ENCODE results near the gene PID1.

GRCh38 chr2:229033816-229034215 is 237.3 kb downstream of the PID1 start:
- TF ChIP-seq POLR2AphosphoS5 (IDR thresholded peaks at IDR 0.05; ENCODE audit: low read depth, low read length) (no peak), TAF1 (IDR thresholded peaks at IDR 0.05; ENCODE audit: low read depth, low read length) (no peak), POLR2A (IDR thresholded peaks at IDR 0.05; ENCODE audit: low read depth, low read length) (no peak), SPI1 (IDR thresholded peaks at IDR 0.05; ENCODE audit: low read depth, low read length) (no peak), POU2F2 (IDR thresholded peaks at IDR 0.05; ENCODE audit: low read depth, low read length) (no peak), PAX5 (IDR thresholded peaks at IDR 0.05; ENCODE audit: insufficient read depth, low read length, severe bottlenecking) (no peak)

Measured in GM12891 (cell line).